HG02798 (cell line): ENCODE results near the gene POU2F3.

Source experiments
- ATAC-seq: cut with Tn5 transposase; IDR thresholded peaks from one replicate; pipeline ENCODE4 v1.9.1; 2021; ENCODE audit warnings: mild to moderate bottlenecking; ENCODE audit not compliant: unreplicated experiment, poor library complexity

The POU2F3 gene

DNA sequence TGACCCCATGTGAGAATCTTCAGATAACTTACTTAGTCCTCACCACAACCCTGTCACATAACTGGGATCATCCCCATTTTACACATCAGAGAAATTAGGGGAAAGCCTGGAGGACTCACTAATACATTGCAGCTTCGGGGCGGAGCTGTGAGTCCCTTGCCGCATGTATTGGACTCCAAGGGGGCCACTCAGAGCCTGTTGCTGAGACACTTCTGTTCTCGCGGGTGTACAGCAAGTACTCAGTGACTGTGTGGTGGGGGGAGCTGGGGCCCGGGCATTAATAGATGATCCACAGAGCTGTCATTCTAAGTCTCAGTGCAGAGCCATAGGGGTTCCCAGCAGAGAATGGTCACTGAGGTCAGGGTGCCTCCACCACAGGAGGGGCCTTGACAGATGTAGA lies 15.6 kb upstream of the POU2F3 start:
- ATAC-seq, result no peak

- ATAC-seq, result no peak
These were observed 14.7 kb upstream of the POU2F3 start for GRCh38 chr11:120224972-120225909.

DNA sequence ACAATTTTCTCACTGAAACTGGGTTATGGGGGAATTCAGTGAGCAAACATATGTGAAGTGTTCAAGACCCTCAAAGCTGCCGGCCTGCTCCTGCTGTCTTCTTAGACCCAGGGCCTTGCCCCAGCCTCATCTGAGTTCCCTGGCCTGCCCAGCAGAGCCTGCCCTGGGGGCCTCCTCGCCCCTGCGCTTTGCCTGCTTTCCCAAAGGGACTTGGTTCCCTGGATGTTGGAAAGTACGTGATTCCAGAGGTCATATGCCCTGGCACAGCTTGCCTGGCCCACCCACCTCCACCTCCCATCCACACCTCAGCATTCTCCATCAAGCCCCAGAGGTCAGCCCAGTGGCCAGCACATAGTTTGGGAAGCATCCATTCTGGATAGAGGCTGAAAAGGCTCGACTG lies 13.7 kb upstream of the POU2F3 start:
- no peak for ATAC-seq

DNA sequence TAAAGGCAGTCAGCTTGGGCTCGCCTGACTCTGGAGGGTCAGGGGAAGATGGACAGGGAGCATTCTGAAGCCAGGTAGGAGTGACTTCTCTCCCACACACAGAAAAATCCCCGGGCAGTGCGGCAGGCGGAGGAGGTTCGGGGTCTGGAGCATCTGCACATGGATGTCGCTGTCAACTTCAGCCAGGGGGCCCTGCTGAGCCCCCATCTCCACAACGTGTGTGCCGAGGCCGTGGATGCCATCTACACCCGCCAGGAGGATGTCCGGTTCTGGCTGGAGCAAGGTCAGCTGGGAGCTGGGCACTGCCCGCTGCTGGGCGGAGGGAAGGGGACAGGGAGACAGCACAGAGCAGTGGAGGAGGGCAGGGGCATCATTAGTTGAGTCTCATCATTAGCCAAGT lies 13.2 kb upstream of the POU2F3 start:
- no peak for ATAC-seq

DNA sequence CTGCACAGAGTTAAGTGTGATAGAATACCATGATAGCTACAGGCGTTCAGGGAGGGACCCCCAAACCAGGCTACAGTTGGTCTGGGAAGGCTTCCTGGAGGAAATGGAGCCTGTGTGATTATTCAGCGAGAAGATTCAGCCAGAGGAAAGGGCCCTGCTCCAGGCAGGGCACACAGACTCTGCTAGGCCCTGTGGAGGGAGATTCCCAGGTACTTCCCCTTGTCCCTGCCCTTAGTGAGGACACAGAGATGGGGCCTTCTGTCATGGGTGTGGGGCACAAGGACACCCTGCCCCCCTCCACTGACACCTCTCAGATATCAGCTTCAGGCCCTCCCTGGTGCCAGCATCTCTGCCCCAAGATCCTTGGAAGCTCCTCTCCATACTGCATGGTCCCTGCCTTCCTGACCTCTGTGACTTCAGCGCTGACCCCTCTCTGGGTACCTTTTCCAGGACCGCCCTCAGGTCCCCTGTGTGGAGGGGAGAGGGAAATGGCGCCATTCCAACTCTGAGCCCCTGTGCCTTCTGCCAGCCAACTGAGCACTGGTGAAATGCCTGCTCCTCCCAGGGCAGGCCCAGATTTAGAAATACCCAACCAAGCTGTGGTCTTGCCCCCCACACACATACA lies 12.6 kb upstream of the POU2F3 start:
- ATAC-seq, result no peak

GRCh38 chr11:120228794-120229384 lies 11.1 kb upstream of the POU2F3 start:
- no peak for ATAC-seq

DNA sequence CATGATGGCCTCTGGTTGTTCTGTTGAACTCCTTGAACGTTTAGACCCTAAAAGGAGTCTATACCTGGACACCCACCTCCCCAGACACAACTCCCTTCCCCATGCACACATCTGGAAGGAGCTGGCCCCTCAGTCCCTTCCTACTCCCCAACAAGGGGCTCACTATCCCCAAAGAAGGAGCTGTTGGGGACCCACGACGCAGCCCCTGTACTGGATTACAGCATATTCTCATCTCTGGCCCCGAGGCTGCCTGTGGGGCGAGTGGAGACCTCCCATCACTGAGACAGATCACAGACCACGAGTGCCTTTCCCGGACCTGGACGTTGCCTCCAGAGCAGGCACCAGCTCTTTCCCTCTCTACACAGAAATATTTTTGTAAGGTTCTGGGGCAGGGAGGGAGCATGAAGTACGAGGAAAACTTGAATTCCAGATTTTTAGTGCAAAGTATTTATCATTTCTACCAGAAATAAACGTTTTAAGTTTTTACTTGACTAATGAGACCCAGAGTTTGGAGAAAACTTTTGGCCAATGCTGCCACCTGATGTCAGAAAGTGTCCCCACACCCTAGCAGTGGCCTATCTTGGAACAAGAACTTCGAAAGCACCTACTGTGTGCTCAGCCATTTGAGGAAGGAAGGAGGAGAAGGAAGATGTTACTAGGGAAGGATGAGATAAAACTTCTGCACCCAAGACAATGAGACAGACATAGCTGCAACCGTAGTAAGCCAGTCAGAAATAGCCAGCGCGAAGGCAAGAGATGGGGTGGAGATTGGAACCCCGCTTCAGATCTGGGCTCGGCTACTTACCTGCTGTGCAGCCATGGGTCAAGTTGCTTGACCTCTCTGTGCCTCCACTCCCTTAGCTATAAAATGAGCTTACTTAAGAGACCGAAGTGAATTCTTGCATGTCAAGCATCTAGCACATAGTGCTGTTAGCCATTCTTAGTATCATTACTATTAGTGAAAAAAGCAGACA lies 10.2 kb upstream of the POU2F3 start:
- ATAC-seq, result no peak

- no peak for ATAC-seq
These were observed 9.4 kb upstream of the POU2F3 start for GRCh38 chr11:120230433-120231071.

DNA sequence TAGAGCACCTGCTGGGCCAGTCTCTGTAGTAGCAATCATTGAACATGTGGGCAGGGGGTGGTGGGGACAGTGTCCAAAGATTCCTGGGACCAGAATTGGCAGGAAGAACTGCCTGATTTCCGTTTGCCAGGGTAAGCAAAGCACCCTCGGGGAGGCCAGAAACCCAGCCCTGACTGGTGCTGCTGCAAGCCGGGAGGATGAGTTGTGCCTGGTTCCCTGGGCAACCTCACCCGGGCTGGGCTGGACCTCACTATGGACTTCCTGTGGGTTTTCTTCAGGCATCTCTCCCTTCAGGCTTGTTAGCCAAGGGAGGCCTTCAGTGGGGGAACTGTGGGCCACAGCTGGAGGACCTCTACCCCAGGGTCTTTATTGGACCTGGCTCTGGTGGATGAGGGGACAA lies 8.0 kb upstream of the POU2F3 start:
- no peak for ATAC-seq

DNA sequence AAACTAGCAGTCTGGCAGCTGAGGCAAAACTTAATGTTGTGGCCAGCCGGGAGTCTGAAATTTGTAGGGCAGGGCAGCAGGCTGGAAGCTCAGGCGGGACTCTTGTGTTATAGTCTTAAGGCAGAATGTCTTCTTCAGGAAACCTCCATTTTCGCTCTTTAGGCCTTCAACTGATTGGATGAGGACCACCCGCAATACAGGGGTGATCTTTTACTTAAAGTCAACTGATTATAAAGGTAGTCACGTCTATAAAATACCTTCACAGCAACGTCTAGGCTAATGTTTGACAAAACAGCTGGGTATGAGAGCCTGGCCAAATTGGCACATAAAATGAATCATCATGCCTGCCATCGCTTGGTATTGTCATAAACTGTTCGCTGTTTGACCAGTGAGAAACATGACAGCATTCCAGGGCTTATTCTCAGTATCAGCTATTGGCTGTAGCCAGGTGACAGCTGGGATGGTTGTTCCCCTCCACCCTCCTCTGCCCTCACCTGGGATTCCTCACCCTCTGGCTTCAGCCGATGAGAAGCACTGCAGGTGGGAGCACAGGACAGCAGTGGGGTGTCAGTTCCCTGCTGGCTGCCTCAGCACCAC lies 6.6 kb upstream of the POU2F3 start:
- no peak for ATAC-seq

GRCh38 chr11:120235024-120235628 lies 4.8 kb upstream of the POU2F3 start:
- no peak for ATAC-seq

DNA sequence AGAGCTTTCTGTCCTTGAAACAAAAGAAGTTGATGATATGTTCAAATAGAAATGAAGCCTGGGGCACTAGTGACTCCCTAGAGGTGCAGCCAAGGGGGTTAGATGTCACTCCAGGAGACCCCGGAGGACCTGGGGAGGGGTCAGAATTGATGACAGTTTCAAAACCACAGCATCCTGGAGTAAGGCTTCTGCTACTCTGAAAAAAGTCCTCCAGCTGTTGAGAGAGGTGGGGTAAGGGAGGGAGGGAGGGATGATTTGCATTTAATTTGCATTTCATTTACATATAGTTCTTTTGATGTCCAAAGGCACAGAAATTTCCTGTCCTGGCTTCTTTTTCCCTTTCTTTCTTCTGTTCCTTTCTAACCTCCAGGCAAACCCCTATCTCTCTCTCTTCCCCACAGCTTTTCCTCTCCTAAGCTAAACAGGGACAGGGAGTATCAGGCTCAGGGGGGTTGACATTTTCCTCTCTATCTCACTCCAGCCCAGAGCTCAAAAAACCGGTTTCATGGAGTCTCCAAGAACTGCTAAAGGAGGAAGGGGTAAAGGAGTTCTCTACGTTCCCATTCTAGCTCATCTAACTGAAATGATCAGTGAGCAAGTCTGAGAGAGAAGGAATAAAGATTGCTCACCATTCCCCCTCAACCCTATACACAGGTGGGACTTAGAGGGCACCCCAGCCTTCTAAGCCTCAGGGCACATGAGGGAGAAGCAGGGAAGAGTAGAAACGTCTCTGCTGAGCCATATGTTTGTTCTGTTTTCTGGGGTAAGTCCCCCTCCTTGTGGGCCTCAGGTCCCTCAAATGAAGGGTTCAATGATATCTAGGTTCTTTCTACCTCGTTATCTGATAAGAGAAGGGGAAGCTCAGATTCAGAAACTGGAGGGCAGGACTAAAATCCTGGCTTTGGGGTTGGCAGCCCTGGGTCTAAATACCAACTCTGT lies 3.5 kb upstream of the POU2F3 start:
- ATAC-seq, result no peak

- ATAC-seq, result no peak
These were observed 846 bp upstream of the POU2F3 start for GRCh38 chr11:120238968-120239620.

- no peak for ATAC-seq
These were observed 926 bp downstream of the POU2F3 start for GRCh38 chr11:120240866-120241265.

- ATAC-seq, result no peak
These were observed 1.3 kb downstream of the POU2F3 start for GRCh38 chr11:120241277-120241676.

DNA sequence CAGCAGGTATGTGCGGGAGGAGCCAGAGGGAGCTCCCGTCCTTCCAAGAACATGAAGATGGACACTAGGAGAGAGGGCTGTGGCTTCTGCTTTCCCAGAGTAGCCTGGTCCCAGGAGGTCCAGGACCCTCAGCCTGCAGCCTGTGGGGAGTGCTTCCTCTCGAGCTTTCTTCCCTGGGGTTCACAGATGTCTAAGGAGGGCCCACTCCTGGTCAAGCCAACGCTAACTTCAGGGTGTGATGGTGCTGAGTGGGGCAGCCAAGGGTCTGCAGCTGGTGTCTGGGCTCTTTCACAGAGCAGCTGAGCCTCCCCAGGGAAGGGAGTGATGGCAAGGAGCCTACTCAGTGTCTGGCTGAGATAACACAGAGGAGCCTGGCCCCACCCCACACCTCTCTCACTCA lies 3.3 kb downstream of the POU2F3 start:
- ATAC-seq, result no peak
